ENCODE measurements around the gene IQCE. TPM values are rescaled to one million over a fixed set of nuclear protein-coding genes. Genes with fewer than 3 reads are reported as not detected.

IQCE gene
- total RNA-seq, 6 experiments from 2014 or later, result 3.7 to 7.0 (median 4.0) TPM

DNA sequence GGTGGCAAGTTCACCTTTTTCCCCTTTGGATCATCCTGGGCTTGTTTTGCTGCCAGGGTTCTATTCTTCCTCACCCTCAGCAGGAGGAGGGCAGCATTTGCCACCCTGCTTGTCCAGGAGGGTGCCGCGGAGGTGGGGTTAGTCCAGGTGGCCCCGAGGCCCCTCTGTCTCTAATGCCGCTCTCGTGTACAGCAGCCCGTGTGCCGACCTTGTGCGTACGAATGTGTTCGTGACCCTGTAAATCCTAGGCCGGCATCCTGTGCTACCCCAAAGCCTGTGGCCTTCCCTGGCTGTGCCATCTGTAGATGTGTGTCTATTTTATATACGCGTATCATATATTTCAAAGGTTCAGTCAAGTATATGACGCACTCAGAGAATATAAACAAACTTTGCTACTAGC is 10.6 kb downstream of the IQCE start:
- no peak overlapping the region for H3K4me3 ChIP-seq
- intact Hi-C loops (cut with DNase I), result loop anchor here in 1 of 2 donors (10.0 kb wide), 1 partner anchor 115 kb away; the partner anchor contains the start of gene AMZ1
- TF ChIP-seq, protein P1, sequence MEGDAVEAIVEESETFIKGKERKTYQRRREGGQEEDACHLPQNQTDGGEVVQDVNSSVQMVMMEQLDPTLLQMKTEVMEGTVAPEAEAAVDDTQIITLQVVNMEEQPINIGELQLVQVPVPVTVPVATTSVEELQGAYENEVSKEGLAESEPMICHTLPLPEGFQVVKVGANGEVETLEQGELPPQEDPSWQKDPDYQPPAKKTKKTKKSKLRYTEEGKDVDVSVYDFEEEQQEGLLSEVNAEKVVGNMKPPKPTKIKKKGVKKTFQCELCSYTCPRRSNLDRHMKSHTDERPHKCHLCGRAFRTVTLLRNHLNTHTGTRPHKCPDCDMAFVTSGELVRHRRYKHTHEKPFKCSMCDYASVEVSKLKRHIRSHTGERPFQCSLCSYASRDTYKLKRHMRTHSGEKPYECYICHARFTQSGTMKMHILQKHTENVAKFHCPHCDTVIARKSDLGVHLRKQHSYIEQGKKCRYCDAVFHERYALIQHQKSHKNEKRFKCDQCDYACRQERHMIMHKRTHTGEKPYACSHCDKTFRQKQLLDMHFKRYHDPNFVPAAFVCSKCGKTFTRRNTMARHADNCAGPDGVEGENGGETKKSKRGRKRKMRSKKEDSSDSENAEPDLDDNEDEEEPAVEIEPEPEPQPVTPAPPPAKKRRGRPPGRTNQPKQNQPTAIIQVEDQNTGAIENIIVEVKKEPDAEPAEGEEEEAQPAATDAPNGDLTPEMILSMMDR (IDR thresholded peaks at IDR 0.05), result no peak
- TF ChIP-seq POLR2A (IDR thresholded peaks at IDR 0.05), result no peak
- WGBS (ENCODE audit: insufficient coverage, low coverage, low lambda C conversion rate, missing lambda C conversion rate), result 100% methylated on average over 3 of the region's 14 CpGs
- ATAC-seq (no peak), DNase-seq (peak in 1 of 3 donors; percentile 42)
- no peak overlapping the region for H3K27ac ChIP-seq
- H3K27me3 ChIP-seq, result no peaks in the 10 kb centered on the region
- H3K9me3 ChIP-seq, result no peaks in the 10 kb centered on the region
- peaks cover 0 to 8% (median 2%) of the 10 kb centered on the region in 4 donors for H3K4me1 ChIP-seq
- peaks cover 0 to 4% (median 0%) of the 10 kb centered on the region in 4 donors for H3K36me3 ChIP-seq

DNA sequence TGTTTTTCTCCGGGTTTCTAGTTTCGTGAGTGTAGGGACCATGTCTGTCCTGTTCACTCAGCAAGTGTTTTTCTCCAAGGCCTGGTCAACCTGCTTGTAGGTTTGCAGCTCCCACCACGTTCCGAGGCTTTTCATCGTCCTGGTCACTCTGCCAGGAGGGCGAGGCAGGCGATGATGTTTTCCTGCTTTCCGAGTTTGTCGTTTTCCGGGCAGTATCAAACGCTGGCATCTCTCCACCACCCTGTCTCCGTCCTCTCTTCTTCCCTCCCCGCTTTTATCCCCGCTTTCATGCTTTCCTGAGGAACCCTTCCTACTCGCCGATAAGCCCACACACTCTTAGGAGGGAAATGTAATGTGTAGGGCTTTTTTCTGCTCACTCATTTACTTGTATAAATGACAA is 11.2 kb downstream of the IQCE start:
- peak in 1 of 3 donors; percentile 38 for DNase-seq
- TF ChIP-seq, protein P1 (IDR thresholded peaks at IDR 0.05), result no peak
- TF ChIP-seq POLR2A (IDR thresholded peaks at IDR 0.05), result no peak
- H3K9me3 ChIP-seq, result no peaks in the 10 kb centered on the region
- H3K36me3 ChIP-seq, result peaks cover 0 to 4% (median 0%) of the 10 kb centered on the region in 4 donors
- intact Hi-C loops (cut with DNase I), result loop anchor here in 1 of 2 donors (10.0 kb wide), 1 partner anchor 115 kb away; the partner anchor contains the start of gene AMZ1
- H3K4me1 ChIP-seq, result peaks cover 0 to 8% (median 2%) of the 10 kb centered on the region in 4 donors
- no peak for ATAC-seq
- WGBS (ENCODE audit: insufficient coverage, low coverage, low lambda C conversion rate, missing lambda C conversion rate), result 81% methylated on average over 10 of the region's 16 CpGs
- no peak overlapping the region for H3K4me3 ChIP-seq
- H3K27ac ChIP-seq, result no peak overlapping the region
- H3K27me3 ChIP-seq, result no peaks in the 10 kb centered on the region

DNA sequence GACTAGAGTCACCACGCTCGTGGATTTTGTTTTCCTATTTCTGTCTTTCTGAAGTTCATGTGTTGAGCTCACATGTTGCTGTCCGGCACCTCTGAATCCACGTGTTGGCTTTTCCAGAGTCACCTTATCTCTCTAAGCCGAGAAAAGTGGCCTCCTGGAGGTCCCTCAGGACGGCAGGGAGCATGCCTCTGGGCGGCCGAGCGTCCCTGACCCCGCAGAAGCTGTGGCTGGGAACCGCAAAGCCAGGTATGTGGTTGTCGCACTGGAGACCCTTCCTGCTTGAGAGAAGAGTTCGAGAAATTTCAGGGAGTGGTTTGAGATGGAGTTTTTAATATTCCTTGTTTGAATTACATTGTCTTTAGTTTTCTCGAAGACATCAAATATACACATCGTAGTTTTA is 12.6 kb downstream of the IQCE start:
- Histone ChIP-seq H3K9me3 (no peaks in the 10 kb centered on the region), H3K27ac (no peak overlapping the region), H3K4me1 (peaks cover 0 to 8% (median 2%) of the 10 kb centered on the region in 4 donors), H3K27me3 (no peaks in the 10 kb centered on the region), H3K4me3 (no peak overlapping the region), H3K36me3 (peaks cover 0 to 4% (median 0%) of the 10 kb centered on the region in 4 donors)
- ATAC-seq, result no peak
- peak in 1 of 3 donors; percentile 9 for DNase-seq
- intact Hi-C loops (cut with DNase I), result loop anchor here in 1 of 2 donors (10.0 kb wide), 1 partner anchor 113 kb away; the partner anchor contains the start of gene AMZ1
- TF ChIP-seq, protein P1 (IDR thresholded peaks at IDR 0.05), result no peak
- TF ChIP-seq POLR2A (IDR thresholded peaks at IDR 0.05), result no peak
- 92% methylated on average over 15 of the region's 15 CpGs for WGBS (ENCODE audit: insufficient coverage, low coverage, low lambda C conversion rate, missing lambda C conversion rate)

DNA sequence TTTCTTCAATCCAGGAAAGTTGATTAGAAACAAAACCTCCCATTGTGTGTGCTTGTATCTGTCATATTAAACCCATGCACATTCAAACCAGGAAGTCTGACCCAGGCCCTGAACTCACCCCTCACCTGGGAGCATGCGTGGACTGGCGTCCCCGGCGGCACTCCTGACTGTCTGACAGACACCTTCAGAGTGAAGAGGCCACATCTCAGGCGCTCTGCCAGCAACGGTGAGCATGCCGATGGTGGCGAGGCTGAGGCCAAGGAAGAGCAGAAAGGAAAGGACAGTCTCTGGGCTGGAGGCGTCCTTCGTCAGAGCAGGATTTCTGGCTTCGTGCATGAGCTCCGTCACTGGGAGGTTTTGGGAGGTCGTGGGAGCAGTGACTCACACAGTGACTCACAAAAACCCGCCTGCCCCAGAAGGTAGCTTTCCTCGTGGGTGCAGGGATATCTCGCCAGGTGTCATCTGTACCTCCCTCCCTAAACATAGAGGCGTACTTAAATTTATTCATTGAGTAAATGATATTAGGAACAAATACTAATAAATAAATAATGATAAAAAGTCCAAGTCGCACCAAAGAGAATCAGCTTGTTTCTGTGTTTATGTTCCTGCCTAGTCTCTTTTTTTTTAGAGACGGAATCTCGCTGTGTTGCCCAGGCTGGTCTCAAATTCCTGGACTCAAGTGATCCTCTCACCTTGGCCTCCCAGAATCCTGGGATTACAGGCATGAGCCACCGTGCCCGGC is 13.5 kb downstream of the IQCE start:
- WGBS (ENCODE audit: insufficient coverage, low coverage, low lambda C conversion rate, missing lambda C conversion rate), result 81% methylated on average over 19 of the region's 22 CpGs
- intact Hi-C loops (cut with DNase I), result loop anchor here in 1 of 2 donors (10.0 kb wide), 1 partner anchor 113 kb away; the partner anchor contains the start of gene AMZ1
- DNase-seq (peak in 1 of 3 donors; percentile 53), ATAC-seq (peak in 2 of 4 donors; percentile 34 to 55)
- Histone ChIP-seq H3K9me3 (no peaks in the 10 kb centered on the region), H3K27ac (no peak overlapping the region), H3K36me3 (peaks cover 0 to 4% (median 0%) of the 10 kb centered on the region in 4 donors), H3K27me3 (no peaks in the 10 kb centered on the region), H3K4me3 (no peak overlapping the region), H3K4me1 (peaks cover 0 to 2% (median under 1%) of the 10 kb centered on the region in 4 donors)
- TF ChIP-seq, protein P1 (IDR thresholded peaks at IDR 0.05), result no peak
- TF ChIP-seq POLR2A (IDR thresholded peaks at IDR 0.05), result no peak
